ENCODE measurements around the gene DNM3. TPM values are rescaled to one million over a fixed set of nuclear protein-coding genes. Genes with fewer than 3 reads are reported as not detected.

DNM3 gene
- total and polyA plus RNA-seq, 7 donors, result 0.60 to 13.3 (median 3.9) TPM

DNA sequence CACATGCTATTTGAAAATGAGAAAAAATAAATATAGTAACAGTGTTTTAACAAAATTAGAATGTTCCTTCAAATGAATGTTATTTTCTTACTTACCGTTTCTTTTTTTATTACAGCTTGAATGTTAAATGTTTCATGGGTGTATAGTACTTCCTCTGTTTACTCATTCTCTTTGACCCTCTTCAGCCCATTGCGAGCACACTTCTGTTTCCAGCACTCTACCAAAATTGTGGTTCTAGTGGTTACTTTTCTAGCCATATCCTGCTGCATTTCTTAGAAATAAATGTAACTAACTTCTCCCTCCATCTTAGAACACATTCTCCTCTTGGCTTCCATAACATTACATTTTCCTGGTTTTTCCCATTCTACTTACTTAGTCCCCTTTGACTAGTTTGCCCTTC is 389.2 kb downstream of the DNM3 start:
- 91% methylated on average over 2 of the region's 2 CpGs for WGBS, 2 donors
- TF ChIP-seq POLR2A (IDR thresholded peaks at IDR 0.05), result no peak
- TF ChIP-seq EP300 (IDR thresholded peaks at IDR 0.05), result no peak
- TF ChIP-seq, protein P1, sequence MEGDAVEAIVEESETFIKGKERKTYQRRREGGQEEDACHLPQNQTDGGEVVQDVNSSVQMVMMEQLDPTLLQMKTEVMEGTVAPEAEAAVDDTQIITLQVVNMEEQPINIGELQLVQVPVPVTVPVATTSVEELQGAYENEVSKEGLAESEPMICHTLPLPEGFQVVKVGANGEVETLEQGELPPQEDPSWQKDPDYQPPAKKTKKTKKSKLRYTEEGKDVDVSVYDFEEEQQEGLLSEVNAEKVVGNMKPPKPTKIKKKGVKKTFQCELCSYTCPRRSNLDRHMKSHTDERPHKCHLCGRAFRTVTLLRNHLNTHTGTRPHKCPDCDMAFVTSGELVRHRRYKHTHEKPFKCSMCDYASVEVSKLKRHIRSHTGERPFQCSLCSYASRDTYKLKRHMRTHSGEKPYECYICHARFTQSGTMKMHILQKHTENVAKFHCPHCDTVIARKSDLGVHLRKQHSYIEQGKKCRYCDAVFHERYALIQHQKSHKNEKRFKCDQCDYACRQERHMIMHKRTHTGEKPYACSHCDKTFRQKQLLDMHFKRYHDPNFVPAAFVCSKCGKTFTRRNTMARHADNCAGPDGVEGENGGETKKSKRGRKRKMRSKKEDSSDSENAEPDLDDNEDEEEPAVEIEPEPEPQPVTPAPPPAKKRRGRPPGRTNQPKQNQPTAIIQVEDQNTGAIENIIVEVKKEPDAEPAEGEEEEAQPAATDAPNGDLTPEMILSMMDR (IDR thresholded peaks at IDR 0.05), result no peak
- TF ChIP-seq POLR2AphosphoS5 (IDR thresholded peaks at IDR 0.05), result no peak
- no peaks in the 10 kb centered on the region for H3K9me3 ChIP-seq
- H3K27ac ChIP-seq, result no peak overlapping the region
- no peaks in the 10 kb centered on the region for H3K27me3 ChIP-seq
- DNase-seq, result no peak
- H3K36me3 ChIP-seq, result no peaks in the 10 kb centered on the region
- no peaks in the 10 kb centered on the region for H3K4me1 ChIP-seq
- intact Hi-C loops (cut with DNase I), result no loop called here
- H3K4me3 ChIP-seq, result no peak overlapping the region

DNA sequence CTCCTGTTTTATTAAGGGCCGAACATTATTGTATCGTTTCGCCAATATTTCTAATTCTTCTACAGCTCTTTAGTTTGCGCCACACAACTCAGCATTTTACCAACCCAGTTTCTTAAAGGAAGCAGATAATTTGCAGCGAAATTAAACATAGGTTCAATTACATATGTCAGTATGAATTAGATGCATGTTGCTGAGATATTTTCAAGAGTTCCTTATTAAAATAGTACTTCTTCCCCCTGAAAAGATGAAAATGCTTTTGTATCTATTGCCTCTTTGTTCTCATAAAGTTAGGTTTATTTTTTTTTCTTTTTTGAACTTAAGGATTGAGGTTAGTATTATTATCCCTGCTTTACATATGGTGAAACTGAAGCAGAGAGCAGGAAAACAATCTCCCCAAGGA is 395.7 kb downstream of the DNM3 start:
- TF ChIP-seq, protein P1 (IDR thresholded peaks at IDR 0.05), result no peak
- TF ChIP-seq POLR2A (IDR thresholded peaks at IDR 0.05) (no peak), EP300 (IDR thresholded peaks at IDR 0.05) (no peak), POLR2AphosphoS5 (IDR thresholded peaks at IDR 0.05) (no peak)
- Histone ChIP-seq H3K36me3 (no peaks in the 10 kb centered on the region), H3K4me3 (no peak overlapping the region), H3K9me3 (no peaks in the 10 kb centered on the region), H3K4me1 (peaks cover 0 to 16% (median 12%) of the 10 kb centered on the region in 4 donors), H3K27me3 (no peaks in the 10 kb centered on the region), H3K27ac (no peak overlapping the region)
- no peak for DNase-seq
- intact Hi-C loops (cut with DNase I), result no loop called here
- 98 to 99% methylated on average over 5 of the region's 5 CpGs for WGBS, 2 donors

DNA sequence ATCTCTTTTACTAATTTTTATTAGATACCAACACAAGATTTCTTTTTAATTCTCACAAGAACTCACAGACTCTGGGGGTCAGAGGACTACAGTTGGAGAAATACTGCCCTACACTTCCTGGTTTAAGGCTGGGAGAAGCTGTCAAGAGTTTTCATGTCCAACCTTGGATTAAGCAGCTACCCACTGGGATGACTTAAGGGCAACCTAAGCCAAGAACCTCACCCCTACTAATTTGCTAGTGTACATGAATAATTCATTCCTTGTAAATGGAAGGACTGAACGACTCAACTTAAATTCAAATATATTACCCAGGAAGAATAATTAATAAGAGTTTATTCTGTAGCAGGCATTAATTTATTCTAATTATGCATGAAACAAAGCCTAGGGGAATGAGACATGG is 396.9 kb downstream of the DNM3 start:
- Histone ChIP-seq H3K36me3 (no peaks in the 10 kb centered on the region), H3K27me3 (no peaks in the 10 kb centered on the region), H3K9me3 (no peaks in the 10 kb centered on the region), H3K4me1 (peaks cover 0 to 16% (median 12%) of the 10 kb centered on the region in 4 donors), H3K4me3 (no peak overlapping the region), H3K27ac (no peak overlapping the region)
- intact Hi-C loops (cut with DNase I), result no loop called here
- no peak for DNase-seq
- TF ChIP-seq, protein P1 (IDR thresholded peaks at IDR 0.05), result no peak
- TF ChIP-seq EP300 (IDR thresholded peaks at IDR 0.05) (no peak), POLR2A (IDR thresholded peaks at IDR 0.05) (no peak), POLR2AphosphoS5 (IDR thresholded peaks at IDR 0.05) (no peak)
- 94 to 95% methylated on average over 1 of the region's 1 CpG for WGBS, 2 donors

DNA sequence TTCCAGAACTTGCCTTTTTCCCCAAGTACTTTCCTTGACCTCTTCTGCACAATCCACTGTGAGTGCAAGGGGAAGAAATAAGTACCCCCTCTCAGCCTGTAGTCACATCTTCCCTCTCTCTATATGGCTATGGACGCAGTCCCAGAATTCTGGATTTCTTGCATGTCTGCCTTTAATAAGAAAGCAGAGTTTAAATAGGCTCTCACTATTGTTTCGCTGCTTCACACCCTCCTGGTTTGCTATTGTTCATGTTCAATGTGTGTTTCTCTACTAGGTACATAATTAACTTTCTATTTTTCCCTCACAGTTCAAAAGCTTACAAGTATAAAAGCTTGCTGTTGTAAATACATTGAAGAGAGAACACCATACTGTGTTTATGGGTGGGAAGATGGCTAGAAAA is 397.7 kb downstream of the DNM3 start:
- no peak overlapping the region for H3K27ac ChIP-seq
- DNase-seq, result no peak
- no peak overlapping the region for H3K4me3 ChIP-seq
- intact Hi-C loops (cut with DNase I), result no loop called here
- peaks cover 0 to 16% (median 12%) of the 10 kb centered on the region in 4 donors for H3K4me1 ChIP-seq
- no peaks in the 10 kb centered on the region for H3K9me3 ChIP-seq
- H3K36me3 ChIP-seq, result no peaks in the 10 kb centered on the region
- TF ChIP-seq, protein P1 (IDR thresholded peaks at IDR 0.05), result no peak
- no peak for TF ChIP-seq EP300 (IDR thresholded peaks at IDR 0.05)
- no peak for TF ChIP-seq POLR2A (IDR thresholded peaks at IDR 0.05)
- TF ChIP-seq POLR2AphosphoS5 (IDR thresholded peaks at IDR 0.05), result no peak
- 94 to 96% methylated on average over 2 of the region's 2 CpGs for WGBS, 2 donors
- H3K27me3 ChIP-seq, result no peaks in the 10 kb centered on the region

DNA sequence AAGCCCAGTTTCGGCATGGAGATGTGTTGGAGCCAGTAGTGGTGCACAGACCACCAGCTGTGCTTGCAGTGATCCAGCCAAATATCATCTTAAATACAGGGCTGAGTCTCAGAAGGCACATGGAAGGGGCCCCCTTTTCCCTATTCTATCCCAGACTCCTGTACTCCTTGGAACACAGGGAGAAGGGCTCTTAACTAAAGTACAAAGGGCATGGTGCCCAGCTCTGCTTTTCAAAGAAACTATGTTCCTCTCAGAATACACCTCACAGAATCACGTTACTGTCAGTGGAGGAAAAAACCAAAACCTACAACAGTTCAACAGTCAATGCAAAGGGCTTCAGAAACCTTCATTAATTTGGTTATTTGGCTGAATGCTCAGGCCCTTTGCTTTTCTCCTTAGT is 398.6 kb downstream of the DNM3 start:
- 69 to 70% methylated on average over 2 of the region's 2 CpGs for WGBS, 2 donors

More for the DNA sequence above, 398.6 kb downstream of the DNM3 start:
- Histone ChIP-seq H3K4me1 (peaks cover 0 to 16% (median 12%) of the 10 kb centered on the region in 4 donors), H3K36me3 (no peaks in the 10 kb centered on the region), H3K4me3 (no peak overlapping the region), H3K27ac (peak overlapping the region; percentile 10 to 56 (median 26)), H3K9me3 (no peaks in the 10 kb centered on the region), H3K27me3 (no peaks in the 10 kb centered on the region)
- TF ChIP-seq POLR2A (IDR thresholded peaks at IDR 0.05) (no peak), POLR2AphosphoS5 (IDR thresholded peaks at IDR 0.05) (no peak)
- TF ChIP-seq, protein P1 (IDR thresholded peaks at IDR 0.05), result no peak
- DNase-seq, result no peak
- intact Hi-C loops (cut with DNase I), result no loop called here
